ENCODE data around the gene FRY.

The FRY gene

GRCh38 chr13:32087955-32088747, 56.6 kb downstream of the FRY start:
- DNase-seq: no peak

- no peak for DNase-seq
These were observed 60.9 kb downstream of the FRY start for GRCh38 chr13:32092496-32092895.

DNA sequence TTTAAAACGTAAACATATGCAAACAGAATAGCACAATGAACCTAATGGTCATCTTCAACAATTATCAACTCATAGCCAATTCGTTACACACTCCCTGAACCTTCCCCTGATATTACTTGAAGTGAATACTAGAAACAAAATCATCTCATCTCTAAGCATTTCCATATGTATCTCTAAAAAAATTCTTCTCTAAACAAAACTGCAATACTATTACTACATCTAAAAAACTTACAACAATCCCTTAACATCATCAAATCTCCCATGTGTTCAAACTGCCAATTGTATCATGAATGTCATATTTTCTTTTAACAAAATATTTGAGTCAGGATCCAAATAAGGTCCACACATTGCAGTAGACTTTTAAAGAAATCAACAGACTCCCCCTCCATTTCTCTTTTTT, 61.4 kb downstream of the FRY start:
- DNase-seq: no peak

GRCh38 chr13:32098272-32098671, 66.7 kb downstream of the FRY start:
- DNase-seq: no peak

GRCh38 chr13:32105653-32106313, 74.2 kb downstream of the FRY start:
- DNase-seq: no peak

DNA sequence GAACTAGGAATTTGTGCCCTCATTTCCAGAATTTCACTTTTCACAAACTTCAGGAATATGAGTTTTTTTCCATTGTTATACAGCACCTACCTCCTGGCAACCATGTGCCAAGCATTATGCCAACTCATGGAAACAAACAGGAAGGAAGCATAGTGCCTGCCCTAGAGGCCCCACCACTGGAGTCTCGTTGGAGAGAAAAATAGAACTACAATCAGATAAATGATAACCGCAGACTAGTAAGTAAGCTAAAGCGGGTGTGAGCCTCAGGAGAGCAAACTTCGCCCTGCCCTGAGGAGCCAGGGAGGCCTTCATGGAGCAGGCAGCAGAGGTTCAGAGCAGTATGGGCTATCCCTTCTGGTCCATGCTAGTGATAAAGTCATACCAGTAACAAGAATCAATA, 75.9 kb downstream of the FRY start:
- no peak for DNase-seq

DNA sequence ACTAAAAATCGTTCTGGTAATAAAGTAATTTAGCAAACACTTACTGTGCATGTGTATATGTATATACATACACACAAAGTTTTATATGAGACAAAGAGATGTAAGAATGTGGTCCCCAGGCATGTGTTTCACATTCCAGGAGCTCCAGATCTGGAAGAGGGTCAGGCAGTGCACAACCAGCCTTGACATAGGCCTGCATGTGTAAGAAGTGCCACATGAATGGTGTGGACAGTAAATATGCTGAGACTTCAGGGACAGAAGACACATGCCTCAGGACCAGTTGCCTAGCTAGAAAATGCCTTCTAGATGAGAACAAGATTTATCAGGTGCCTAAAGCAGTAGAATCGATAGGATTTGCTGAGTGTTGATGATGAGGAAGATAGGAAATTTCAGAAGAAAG, 76.4 kb downstream of the FRY start:
- DNase-seq: no peak

- DNase-seq: no peak
These were observed 82.0 kb downstream of the FRY start for GRCh38 chr13:32113532-32113931.

GRCh38 chr13:32114284-32114950, 82.8 kb downstream of the FRY start:
- DNase-seq: no peak

GRCh38 chr13:32115066-32115465, 83.5 kb downstream of the FRY start:
- DNase-seq: no peak

DNA sequence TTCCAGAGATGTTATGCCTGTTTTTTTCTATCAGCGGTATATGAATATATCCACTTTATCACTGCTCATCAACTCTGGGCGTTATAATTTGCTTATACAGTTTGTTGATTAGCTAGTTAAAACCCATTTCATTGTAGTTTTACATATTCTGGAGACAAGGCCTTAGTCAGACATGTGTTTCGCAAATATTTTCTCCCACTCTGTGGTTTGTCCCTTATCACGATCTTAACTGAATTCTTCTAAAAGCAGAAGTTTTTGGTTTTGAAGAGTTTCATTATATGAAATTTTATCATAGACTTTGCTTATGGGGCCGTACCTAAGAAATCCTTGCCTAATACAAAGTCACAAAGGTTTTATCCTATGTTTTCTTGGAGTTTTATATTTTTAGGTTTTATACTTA, 84.6 kb downstream of the FRY start:
- no peak for DNase-seq

DNA sequence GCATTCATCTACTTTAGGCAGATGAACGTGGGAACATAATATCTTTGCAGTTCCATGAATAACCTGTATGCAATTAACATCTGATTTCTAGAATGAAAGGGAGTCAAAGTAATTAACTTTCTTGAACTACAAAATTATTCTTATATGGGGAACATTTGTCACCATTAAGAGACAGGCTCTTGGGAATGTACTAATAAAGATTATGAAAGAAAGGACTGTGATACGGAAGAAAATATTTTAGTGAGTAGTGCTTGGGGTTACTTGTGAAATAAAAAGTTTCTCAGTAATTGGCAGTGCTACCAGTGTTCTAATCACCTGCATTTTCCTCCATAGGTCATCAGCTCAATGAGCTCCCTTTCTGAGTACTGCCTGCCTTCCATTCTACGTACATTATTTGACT, 85.4 kb downstream of the FRY start:
- DNase-seq: no peak

GRCh38 chr13:32117701-32118100, 86.1 kb downstream of the FRY start:
- no peak for DNase-seq

- DNase-seq: no peak
These were observed 89.7 kb downstream of the FRY start for GRCh38 chr13:32121316-32121715.

DNA sequence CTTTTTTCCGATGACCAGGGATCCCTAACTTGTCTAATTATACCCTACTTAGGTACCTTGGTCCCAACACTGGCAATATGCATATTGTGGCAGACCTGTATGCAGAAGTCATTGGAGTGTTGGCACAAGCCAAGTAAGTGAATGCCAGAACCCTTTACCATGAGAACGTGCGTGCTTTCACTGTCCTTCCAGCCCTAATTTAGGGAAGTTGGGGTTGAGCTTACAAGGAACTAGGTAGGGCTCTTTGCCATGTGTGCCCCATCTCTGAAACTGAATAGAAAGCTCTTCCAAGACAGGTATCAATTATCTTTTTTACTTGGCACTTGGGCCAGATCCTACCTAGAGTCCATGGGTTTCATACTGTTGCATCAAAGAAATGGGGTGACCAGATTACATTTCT, 93.2 kb downstream of the FRY start:
- no peak for DNase-seq

- no peak for DNase-seq
These were observed 93.7 kb downstream of the FRY start for GRCh38 chr13:32125221-32125689.

GRCh38 chr13:32125751-32126150, 94.2 kb downstream of the FRY start:
- no peak for DNase-seq

GRCh38 chr13:32126278-32126677, 94.7 kb downstream of the FRY start:
- DNase-seq: no peak

- DNase-seq: no peak
These were observed 95.2 kb downstream of the FRY start for GRCh38 chr13:32126756-32127155.

DNA sequence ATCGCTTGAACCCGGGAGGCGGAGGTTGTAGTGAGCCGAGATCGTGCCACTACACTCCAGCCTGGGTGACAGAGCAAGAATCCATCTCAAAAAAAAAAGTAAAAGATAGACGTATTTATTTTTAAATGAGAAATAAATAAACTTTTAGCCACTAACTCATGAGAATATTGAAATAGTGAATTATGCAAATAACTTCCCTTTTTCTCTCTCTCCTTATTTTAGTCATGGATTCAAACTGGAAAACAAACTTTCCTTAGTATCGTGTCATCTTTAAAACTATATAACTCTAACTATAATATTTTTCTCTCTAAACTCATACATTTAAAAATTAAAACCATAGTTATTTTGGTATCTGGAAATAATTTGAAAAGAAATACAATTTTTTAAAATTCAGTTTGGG, 96.1 kb downstream of the FRY start:
- DNase-seq: no peak

DNA sequence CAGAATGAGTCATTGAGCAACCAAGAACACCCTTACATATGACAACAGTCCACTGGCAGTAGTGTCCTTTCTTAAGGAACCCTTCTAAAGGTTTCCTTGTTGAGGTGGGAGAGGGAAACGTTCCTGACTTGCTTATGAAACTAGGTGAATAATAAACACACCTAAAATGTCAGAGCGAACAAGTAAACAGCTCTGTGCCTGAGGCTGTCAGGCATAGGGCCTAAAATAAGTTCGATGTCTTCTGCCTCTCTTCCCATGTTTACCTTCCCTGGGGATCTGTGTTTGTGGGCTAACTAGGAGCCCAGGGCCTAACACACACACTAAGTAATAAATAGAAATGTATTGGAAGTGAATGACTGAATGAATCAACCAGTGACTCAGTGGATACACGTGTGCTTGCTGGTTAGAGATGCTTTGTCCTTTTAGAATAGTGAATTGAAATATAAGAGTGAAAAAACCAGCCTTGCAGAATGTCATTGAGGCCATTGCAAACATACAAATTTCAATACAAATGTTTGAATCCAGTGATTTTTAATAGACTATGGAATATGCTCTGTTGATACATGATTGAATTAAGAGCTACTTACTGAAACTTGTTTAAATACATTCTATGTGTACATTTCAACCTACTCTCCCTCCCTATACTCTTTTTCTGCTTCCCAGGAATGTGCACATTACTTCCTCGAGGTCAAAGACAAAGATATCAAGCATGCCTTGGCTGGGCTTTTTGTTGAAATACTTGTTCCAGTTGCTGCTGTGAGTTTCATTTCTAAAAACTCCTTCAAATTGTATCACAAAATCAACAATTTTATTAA, 102.9 kb downstream of the FRY start:
- DNase-seq: no peak

DNA sequence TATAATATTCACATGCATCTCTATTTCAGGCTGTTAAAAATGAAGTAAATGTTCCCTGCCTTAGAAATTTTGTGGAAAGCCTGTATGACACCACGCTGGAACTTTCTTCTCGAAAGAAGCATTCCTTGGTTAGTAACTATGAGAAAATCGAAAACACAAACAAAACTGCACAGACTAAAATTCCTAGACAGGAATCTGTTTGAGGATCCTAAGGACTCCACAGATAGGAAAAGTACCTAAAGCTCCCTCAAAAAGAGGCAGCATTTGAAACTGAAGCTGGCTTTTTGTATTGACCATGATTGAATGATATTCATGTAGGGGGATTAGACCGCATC, 103.4 kb downstream of the FRY start:
- DNase-seq: no peak

DNA sequence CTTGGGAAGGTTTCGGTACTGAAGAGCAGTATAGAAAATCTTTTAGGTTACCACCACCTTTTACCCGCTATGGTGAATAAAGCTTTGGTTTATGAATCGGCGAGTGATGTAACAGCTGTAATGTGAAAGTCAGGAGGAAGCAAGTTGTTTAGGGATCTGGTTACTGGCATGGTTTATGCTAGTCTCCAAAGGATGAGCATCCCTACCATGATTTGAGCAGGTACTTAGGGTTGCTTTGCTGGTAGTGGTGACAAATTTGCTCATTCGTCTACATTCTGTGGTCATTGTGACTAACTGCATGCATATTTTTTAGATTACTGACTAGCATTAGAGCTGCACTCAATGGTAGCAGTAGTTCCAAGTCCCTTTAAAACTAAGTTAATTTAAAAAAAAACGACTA, 104.1 kb downstream of the FRY start:
- DNase-seq: no peak
